K562 treated with DMSO at 1 percent for 4 hours (cell line): Measurements from ENCODE around the gene PSMA2. TPM values are rescaled to one million over a fixed set of nuclear protein-coding genes. Genes with fewer than 3 reads are reported as not detected.

Source experiments
- total RNA-seq: library from RNA; unstranded; fragments of 300-600 nt; gene quantifications from 2 replicates; pipeline ENCODE4 v1.2.3, GENCODE V29; 2022; ENCODE audit not compliant: insufficient read depth

Gene PSMA2
- total RNA-seq, result 135 and 136 TPM in 2 replicates

GRCh38 chr7:42931834-42932651 is at the start of gene PSMA2, which contains the start of gene MRPL32:
Gene PSMA2 (minus strand): TSS chr7:42932174. CDS start chr7:42932158, 16 bp downstream.
Gene MRPL32 (plus strand): TSS chr7:42932376. CDS start chr7:42932387, 11 bp downstream.

GRCh38 chr7:42911454-42912447 is 20.2 kb downstream of the PSMA2 start, which contains the start of gene C7orf25:
Gene C7orf25 (minus strand): TSS chr7:42912070. CDS start chr7:42910900, 1,170 bp downstream.

Other genes with a start within 250 kb of the PSMA2 start
- gene C7orf25, start 20.1 kb downstream of the PSMA2 start, total RNA-seq, result 4.1 and 5.3 TPM in 2 replicates
- gene MRPL32, start 202 bp upstream of the PSMA2 start, total RNA-seq, result 41.6 and 47.8 TPM in 2 replicates
- gene HECW1, start 180.5 kb upstream of the PSMA2 start, total RNA-seq, result not detected in 2 replicates